K562 (cell line): ENCODE results near the gene CMIP. TPM values are rescaled to one million over a fixed set of nuclear protein-coding genes. Genes with fewer than 3 reads are reported as not detected.

Experiments used
- ADNP ChIP-seq: fragments of 200-800 bp; sonication (Bioruptor generic); IDR thresholded peaks from 2 replicates; pipeline ENCODE4 v1.6.1; 2016; ENCODE audit warnings: missing genetic modification characterization, missing compliant biosample characterization
- BCOR ChIP-seq: fragments of 450-650 bp; IDR thresholded peaks from 2 replicates; pipeline ENCODE4 v1.6.1; 2016
- CEBPB ChIP-seq: fragments of 450-650 bp; IDR thresholded peaks from 2 replicates; pipeline ENCODE4 v1.6.1; 2016; ENCODE audit warnings: missing genetic modification characterization, missing compliant biosample characterization
- CHD4 ChIP-seq: fragments of 200-600 bp; sonication (generic); IDR thresholded peaks from 3 replicates; pipeline ENCODE4 v1.6.1; 2012; ENCODE audit warnings: low read depth, mild to moderate bottlenecking, mixed read lengths, low read length, inconsistent platforms; ENCODE audit not compliant: insufficient read depth, insufficient replicate concordance, poor library complexity, severe bottlenecking
- ELF4 ChIP-seq: fragments of 450-650 bp; formaldehyde crosslinking; IDR thresholded peaks from 2 replicates; pipeline ENCODE4 v1.4.0; 2022; ENCODE audit warnings: missing genetic modification characterization
- EP300 ChIP-seq: IDR thresholded peaks from 2 replicates; pipeline ENCODE4 v1.6.1; 2012; ENCODE audit warnings: low read length, improper control_type of control experiment
- NR2C2 ChIP-seq, 2 experiments: fragments of 200-800 bp in 1 of 2; sonication (Bioruptor generic) in 1 of 2; sonication (generic) in 1 of 2; formaldehyde crosslinking in 1 of 2; IDR thresholded peaks; 2 replicates each; pipeline versions ENCODE4 v1.6.1 to v1.8.0; 2016 to 2022; ENCODE audit warnings: mild to moderate bottlenecking in 1 of 2, missing compliant biosample characterization in 1 of 2, missing genetic modification characterization in 1 of 2, missing genetic modification reagents in 1 of 2
- RBM25 ChIP-seq: fragments of 200-400 bp; formaldehyde crosslinking; IDR thresholded peaks from 2 replicates; pipeline ENCODE4 v1.6.1; 2018; ENCODE audit warnings: low read length, low read depth, moderate library complexity; ENCODE audit not compliant: severe bottlenecking
- RCOR1 ChIP-seq, 2 experiments: IDR thresholded peaks; 2 replicates each; pipeline ENCODE4 v1.6.1; 2012; ENCODE audit warnings: low read depth in 2 of 2, low read length in 2 of 2, borderline replicate concordance in 1 of 2, improper control_type of control experiment in 1 of 2
- SMARCA5 ChIP-seq: fragments of 450-650 bp; IDR thresholded peaks from 2 replicates; pipeline ENCODE4 v1.6.1; 2016
- polyA plus RNA-seq, 8 experiments: library from polyadenylated mRNA; depleted of rRNA in 4 of 8; stranded (reverse) in 5 of 8; unstranded in 3 of 8; fragments of >200 nt; fragmentation: Nextera tagmentation in 2 of 8; fragmentation: Illumina TruSeq in 1 of 8; extraction: Ambion mirVana in 2 of 8; extraction: Trizol in 1 of 8; gene quantifications; 2 replicates each; pipeline versions ENCODE4 v1.2.1 to v1.2.3, GENCODE V29; 2011 to 2014; ENCODE audit warnings: inconsistent platforms in 1 of 8, missing spikeins in 1 of 8
- total RNA-seq, 7 experiments: library from RNA; depleted of rRNA in 6 of 7; stranded (reverse); fragments of >200 nt in 6 of 7; fragmentation: Illumina TruSeq in 2 of 7; extraction: Trizol in 2 of 7; gene quantifications; 2 replicates each; pipeline versions ENCODE4 v1.2.1 to v1.2.3, GENCODE V29; 2011 to 2021; ENCODE audit warnings: low replicate concordance in 1 of 7
- TF ChIP-seq, protein P1 (sequence below): sonication (generic); formaldehyde crosslinking; IDR thresholded peaks from 2 replicates; pipeline ENCODE4 v1.8.0; 2023; ENCODE audit warnings: mild to moderate bottlenecking, missing genetic modification reagents
- TF ChIP-seq, protein P2 (sequence below): fragments of 250-450 bp; sonication (Bioruptor Pico); IDR thresholded peaks from 2 replicates; pipeline ENCODE4 v1.4.0; 2020
- TF ChIP-seq, protein P3 (sequence below): fragments of 200-800 bp; sonication (Bioruptor generic); IDR thresholded peaks from 2 replicates; pipeline ENCODE4 v1.6.1; 2017; ENCODE audit warnings: missing genetic modification characterization, missing compliant biosample characterization

The CMIP gene
- total and polyA plus RNA-seq, 9 of the 15 experiments (the other 6 are each of a cell fraction or from before 2014, with no cell fraction given): 0.94 to 82.5 (median 10.3) TPM

DNA sequence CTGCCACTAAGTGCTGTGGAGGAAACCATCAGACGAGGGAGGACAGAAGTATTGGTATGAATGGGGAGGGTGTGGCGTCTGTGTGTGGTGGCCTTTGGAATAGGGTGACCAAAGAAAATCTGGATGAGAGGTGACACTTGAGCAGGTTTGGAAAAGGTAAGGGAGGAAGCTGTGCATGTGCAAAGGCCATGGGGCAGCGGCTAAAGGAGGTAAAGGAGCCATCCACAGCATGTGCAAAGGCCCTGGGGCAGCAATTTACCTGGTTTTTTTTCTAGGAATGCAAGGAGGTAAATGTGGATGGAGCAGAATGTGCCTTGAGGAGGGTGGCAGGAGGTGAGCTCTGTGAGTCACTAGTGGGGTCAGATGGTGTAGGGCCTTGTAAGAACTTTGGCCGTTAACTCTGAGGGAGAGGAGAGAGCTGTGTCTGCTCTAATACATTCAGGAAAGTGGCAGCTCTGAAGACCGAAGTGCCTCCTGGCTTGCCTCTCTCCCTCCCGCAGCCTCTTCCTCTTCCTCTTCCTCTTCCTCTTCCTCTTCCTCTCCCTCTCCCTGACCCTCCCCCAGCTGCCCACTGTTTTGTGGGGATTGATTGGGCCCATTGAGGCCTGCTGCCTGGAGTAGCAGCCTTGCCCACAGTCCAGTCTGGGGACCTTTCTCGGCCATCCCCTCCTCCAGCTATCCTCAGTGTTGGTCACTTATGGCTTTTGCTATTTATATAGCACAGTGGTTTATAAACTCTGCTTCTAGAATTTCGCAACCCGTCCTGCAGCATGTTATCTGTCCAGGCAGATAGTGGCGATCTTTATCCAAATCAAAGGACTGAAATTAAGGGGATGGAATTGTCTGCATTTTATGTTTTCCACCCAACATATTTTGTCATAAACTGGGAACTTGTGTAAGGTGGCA lies 38.7 kb downstream of the CMIP start (continued):
- TF ChIP-seq, protein P1, sequence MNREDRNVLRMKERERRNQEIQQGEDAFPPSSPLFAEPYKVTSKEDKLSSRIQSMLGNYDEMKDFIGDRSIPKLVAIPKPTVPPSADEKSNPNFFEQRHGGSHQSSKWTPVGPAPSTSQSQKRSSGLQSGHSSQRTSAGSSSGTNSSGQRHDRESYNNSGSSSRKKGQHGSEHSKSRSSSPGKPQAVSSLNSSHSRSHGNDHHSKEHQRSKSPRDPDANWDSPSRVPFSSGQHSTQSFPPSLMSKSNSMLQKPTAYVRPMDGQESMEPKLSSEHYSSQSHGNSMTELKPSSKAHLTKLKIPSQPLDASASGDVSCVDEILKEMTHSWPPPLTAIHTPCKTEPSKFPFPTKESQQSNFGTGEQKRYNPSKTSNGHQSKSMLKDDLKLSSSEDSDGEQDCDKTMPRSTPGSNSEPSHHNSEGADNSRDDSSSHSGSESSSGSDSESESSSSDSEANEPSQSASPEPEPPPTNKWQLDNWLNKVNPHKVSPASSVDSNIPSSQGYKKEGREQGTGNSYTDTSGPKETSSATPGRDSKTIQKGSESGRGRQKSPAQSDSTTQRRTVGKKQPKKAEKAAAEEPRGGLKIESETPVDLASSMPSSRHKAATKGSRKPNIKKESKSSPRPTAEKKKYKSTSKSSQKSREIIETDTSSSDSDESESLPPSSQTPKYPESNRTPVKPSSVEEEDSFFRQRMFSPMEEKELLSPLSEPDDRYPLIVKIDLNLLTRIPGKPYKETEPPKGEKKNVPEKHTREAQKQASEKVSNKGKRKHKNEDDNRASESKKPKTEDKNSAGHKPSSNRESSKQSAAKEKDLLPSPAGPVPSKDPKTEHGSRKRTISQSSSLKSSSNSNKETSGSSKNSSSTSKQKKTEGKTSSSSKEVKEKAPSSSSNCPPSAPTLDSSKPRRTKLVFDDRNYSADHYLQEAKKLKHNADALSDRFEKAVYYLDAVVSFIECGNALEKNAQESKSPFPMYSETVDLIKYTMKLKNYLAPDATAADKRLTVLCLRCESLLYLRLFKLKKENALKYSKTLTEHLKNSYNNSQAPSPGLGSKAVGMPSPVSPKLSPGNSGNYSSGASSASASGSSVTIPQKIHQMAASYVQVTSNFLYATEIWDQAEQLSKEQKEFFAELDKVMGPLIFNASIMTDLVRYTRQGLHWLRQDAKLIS (CRISPR knock-in tag): no peak
- peak; percentile 40; the same call in 1 of the 2 replicates for TF ChIP-seq EP300
- peak; percentile 5 to 71; a peak in 2 of 4 replicates for TF ChIP-seq RCOR1 (IDR thresholded peaks at IDR 0.05; ENCODE audit: borderline replicate concordance in 1 of 2, low read depth in 2 of 2, low read length in 2 of 2)
- peak; percentile 79 for TF ChIP-seq BCOR
- peak; percentile 95 for TF ChIP-seq ADNP (tag)
- no peak for TF ChIP-seq NR2C2 (CRISPR knock-in tag; IDR thresholded peaks at IDR 0.05)
- no peak; the same call in 1 of the 2 replicates for TF ChIP-seq NR2C2 (tag; IDR thresholded peaks at IDR 0.05)
- TF ChIP-seq, protein P2, sequence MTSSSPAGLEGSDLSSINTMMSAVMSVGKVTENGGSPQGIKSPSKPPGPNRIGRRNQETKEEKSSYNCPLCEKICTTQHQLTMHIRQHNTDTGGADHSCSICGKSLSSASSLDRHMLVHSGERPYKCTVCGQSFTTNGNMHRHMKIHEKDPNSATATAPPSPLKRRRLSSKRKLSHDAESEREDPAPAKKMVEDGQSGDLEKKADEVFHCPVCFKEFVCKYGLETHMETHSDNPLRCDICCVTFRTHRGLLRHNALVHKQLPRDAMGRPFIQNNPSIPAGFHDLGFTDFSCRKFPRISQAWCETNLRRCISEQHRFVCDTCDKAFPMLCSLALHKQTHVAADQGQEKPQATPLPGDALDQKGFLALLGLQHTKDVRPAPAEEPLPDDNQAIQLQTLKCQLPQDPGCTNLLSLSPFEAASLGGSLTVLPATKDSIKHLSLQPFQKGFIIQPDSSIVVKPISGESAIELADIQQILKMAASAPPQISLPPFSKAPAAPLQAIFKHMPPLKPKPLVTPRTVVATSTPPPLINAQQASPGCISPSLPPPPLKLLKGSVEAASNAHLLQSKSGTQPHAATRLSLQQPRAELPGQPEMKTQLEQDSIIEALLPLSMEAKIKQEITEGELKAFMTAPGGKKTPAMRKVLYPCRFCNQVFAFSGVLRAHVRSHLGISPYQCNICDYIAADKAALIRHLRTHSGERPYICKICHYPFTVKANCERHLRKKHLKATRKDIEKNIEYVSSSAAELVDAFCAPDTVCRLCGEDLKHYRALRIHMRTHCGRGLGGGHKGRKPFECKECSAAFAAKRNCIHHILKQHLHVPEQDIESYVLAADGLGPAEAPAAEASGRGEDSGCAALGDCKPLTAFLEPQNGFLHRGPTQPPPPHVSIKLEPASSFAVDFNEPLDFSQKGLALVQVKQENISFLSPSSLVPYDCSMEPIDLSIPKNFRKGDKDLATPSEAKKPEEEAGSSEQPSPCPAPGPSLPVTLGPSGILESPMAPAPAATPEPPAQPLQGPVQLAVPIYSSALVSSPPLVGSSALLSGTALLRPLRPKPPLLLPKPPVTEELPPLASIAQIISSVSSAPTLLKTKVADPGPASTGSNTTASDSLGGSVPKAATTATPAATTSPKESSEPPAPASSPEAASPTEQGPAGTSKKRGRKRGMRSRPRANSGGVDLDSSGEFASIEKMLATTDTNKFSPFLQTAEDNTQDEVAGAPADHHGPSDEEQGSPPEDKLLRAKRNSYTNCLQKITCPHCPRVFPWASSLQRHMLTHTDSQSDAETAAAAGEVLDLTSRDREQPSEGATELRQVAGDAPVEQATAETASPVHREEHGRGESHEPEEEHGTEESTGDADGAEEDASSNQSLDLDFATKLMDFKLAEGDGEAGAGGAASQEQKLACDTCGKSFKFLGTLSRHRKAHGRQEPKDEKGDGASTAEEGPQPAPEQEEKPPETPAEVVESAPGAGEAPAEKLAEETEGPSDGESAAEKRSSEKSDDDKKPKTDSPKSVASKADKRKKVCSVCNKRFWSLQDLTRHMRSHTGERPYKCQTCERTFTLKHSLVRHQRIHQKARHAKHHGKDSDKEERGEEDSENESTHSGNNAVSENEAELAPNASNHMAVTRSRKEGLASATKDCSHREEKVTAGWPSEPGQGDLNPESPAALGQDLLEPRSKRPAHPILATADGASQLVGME (CRISPR knock-in tag): no peak
- TF ChIP-seq CHD4: peak; percentile 89
- TF ChIP-seq, protein P3, sequence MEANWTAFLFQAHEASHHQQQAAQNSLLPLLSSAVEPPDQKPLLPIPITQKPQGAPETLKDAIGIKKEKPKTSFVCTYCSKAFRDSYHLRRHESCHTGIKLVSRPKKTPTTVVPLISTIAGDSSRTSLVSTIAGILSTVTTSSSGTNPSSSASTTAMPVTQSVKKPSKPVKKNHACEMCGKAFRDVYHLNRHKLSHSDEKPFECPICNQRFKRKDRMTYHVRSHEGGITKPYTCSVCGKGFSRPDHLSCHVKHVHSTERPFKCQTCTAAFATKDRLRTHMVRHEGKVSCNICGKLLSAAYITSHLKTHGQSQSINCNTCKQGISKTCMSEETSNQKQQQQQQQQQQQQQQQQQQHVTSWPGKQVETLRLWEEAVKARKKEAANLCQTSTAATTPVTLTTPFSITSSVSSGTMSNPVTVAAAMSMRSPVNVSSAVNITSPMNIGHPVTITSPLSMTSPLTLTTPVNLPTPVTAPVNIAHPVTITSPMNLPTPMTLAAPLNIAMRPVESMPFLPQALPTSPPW (CRISPR knock-in tag): no peak; the same call in 1 of the 2 replicates
- peak; percentile 97 for TF ChIP-seq SMARCA5
- peak; percentile 97 for TF ChIP-seq CEBPB
- peak; percentile 94 for TF ChIP-seq RBM25
- TF ChIP-seq ELF4 (CRISPR knock-in tag): no peak
